NCI-H526 treated with DMSO at 0.1 percent for 48 hours (cell line): ENCODE data around the gene NTMT2.

Experiments used
- DNase-seq: peaks from one replicate; lab custom pipeline; 2025; lab: John Stamatoyannopoulos, UW

Gene NTMT2

DNA sequence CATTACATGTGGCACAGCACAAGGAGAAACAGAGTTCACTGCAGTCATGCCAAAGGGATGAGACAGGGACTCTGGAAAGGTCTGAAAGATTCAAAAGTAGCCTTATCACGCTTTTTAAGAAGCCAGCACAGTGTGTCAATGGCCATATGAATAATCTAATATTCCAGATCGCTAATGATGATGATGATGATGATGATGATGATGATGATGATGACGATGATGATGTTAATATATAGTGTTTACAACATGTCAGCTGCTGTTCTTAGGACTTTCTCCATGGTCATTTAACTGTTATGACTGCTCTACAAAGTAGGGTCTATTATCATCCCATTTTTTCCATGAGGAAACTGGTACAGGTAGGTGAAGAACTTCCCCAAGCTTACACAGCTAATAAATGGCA lies 64.4 kb downstream of the NTMT2 start:
- DNase-seq = no peak

DNA sequence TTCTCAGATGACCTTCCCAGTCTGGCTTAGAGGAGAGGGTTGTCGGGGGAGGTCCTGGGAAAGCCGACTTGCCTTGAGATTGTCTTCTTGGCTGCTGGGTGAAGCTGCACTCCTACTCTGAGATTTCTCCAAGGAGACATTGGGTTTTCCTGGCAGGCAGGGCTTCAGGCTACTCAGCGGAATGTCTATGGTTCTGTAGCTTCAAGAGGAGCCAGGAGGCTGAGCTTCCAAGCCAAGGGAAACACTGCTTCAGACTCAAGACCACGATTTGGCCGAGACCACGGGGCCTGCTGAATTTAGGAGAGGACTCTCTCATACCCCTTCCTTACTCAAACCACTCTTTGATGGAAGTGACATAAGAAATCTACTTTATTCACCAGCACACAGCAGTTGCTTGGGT lies 67.8 kb downstream of the NTMT2 start:
- DNase-seq = no peak

DNA sequence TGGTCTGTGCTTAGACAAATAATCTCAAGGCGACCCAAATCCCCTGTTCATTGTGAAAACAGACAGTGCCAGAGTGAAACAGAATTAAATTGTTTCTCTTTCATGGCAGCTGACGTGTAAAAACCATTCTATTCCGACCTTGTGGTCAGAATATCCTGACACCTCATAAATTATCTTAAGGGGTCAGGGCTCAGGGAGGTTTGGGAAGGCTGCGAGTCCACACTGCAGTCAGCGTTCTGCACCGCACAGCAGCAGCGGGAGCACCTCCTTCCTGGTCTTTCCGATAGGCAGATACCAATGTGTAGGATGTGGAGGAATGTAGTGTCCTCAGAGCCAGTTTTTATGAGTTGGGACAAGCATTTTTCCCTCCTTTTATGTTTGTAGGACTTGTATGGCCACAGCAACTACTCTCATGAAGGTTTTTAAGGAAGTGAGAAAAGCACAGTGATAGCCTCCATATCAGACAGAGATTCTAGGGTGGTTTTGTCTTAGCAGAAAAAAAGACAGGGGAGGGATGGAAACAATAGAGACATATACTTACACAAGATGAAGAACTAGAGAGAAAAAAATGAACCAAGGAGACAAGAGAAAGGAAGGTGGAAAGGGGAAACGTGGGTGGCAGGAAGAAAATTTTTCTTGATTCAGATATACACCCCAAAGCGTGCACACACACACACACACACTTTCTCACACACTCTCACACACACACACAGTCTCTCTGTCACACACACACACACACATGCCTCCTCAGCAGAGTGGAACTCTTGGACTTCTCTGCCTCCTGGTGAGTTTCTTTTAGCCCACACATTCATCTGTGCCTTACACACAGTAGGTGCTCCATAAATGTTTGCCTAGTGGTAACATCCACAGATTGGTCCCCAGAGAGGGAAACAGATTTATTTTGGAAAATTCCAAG lies 68.6 kb downstream of the NTMT2 start:
- no peak for DNase-seq

DNA sequence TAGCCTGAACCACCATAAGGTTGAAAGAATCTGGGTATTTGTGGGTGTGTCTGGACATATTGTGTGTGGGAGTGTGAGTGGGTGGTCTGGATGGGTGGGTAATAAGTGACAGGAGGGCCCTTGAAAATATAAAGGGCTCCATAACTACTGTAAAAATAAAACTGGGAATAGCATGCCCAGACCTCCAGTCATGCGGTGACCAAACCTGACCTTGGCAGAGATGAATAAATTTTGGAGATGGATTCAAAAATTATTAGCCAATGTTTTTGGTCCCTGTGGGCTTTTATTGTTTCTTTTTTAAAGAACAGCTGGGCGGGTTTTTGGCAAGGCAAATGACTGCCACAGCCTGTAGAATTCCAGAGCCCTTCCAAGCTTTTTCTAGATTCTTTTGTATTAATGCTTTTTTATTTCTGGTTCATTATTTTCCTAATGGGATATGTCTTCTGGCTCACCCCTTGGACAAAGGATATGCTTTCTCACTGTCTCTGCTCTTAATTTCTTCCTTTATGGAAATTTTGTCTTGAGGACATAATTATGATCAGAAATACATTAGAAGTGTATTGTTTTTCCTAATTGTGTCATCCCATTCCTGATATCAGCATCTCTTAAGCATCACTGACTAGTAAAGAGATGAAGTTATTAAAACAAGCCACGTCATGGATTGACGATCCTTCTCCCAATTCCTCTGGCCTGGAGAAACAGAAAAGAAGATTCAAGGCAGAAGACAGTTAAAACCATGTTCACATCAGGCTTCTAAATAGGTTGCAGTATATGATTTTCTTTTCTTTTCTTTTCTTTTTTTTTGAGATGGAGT lies 69.5 kb downstream of the NTMT2 start:
- no peak for DNase-seq

DNA sequence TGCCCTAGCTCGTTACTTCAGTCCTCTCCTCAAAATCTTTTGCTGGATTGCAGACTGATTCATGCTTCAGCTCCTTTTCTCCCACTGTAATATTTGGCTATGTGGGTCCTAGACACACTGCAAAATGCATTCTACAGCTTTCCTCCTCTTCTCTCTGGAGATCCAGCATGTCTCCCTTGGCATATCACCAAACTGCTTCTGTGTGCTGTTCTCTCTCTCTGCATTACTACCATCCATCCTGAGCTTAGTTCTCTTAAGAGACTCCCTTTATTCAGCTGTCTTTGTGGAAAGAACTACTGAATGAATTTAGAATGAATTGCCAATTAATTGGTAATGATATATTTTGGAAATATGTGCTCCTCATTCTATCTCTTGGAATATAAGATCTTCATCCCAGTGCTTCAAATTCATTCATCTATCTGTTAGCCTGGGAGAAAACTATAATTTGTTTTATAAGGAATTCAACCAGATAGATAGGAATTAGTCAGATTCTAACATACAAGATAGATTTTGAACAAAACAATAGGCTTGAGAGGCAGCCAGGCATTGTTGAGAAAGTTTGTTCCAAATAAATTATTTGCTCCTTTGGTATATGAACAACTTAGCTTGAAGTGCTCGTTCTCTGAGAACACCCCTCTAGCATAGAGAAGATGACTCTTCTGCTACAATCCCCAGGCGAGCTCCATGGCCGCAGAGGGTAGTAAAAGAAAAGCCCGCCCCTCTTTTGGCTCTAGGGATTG lies 71.9 kb downstream of the NTMT2 start:
- DNase-seq = no peak

DNA sequence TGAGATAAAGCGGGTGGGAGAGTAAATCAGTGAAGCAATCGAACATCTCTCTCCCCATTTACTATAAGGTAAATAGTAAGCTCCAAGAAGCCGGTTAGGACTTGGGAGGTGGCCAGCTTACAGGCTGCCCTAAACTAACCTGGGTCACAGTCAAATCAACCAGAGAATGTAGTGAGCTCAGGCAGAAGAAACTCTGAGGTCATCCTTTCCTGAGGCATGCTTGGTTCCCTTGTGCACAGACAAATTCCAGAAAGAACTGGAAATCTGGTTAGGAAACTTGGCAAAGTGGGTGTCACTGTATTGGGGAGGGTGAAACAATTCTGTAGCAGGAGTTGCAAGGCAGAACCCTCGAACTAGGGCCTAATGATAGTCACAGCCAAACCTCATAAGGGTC lies 72.5 kb downstream of the NTMT2 start:
- DNase-seq = no peak
